Stomach smooth muscle (tissue), 2 donors: ENCODE measurements around the gene IQGAP1.
"Not testable (repeated sequence)": the region's sequence is repeated elsewhere in the genome, so short reads cannot be mapped to it uniquely, and the experiment has no call there.

Experiments
- H3K27ac ChIP-seq: one replicate; pipeline ENCODE4 v1.7.0; 2013; ENCODE audit warnings: mild to moderate bottlenecking, low read length, inconsistent platforms
- H3K27me3 ChIP-seq, 2 donors: one replicate each; pipeline ENCODE4 v1.7.0; 2013; ENCODE audit warnings: low read length in 2 of 2; ENCODE audit not compliant: insufficient read depth in 2 of 2, control insufficient read depth in 1 of 2
- H3K36me3 ChIP-seq, 2 donors: one replicate each; pipeline ENCODE4 v1.7.0; 2013; ENCODE audit warnings: low read length in 2 of 2; ENCODE audit not compliant: control insufficient read depth in 2 of 2, insufficient read depth in 2 of 2
- H3K4me1 ChIP-seq: one replicate; pipeline ENCODE4 v1.7.0; 2013; ENCODE audit warnings: low read length; ENCODE audit not compliant: control insufficient read depth, insufficient read depth
- H3K4me3 ChIP-seq, 2 donors: one replicate each; pipeline ENCODE4 v1.7.0; 2013; ENCODE audit warnings: low read length in 2 of 2
- H3K9ac ChIP-seq, 2 donors: one replicate each; pipeline ENCODE4 v1.7.0; 2013; ENCODE audit warnings: low read length in 2 of 2, mild to moderate bottlenecking in 1 of 2
- H3K9me3 ChIP-seq, 2 donors: one replicate each; pipeline ENCODE4 v1.7.0; 2013; ENCODE audit warnings: low read length in 2 of 2; ENCODE audit not compliant: control insufficient read depth in 2 of 2
- donor health status: healthy.
- donor health status: Pancreatic carcinoma.

The IQGAP1 gene

DNA sequence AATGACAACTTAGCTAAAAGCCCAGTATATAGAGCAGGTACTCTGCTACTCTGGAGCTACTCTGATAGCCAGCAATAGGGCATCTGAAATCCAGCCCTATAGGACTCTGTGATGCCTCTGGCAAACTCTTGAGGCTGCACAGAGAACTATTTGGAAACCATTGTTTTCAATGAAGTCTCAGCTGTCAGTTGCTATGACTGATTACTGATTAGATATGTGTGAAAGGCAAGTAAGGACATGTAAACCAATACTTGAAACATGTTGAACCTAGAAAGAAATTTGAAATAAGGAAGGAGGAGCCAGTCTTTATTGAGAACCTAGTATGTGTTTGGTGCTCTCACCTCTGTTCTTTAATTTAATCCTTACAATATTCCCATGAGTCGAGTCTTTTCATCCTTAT is 101.5 kb downstream of the IQGAP1 start:
- Histone ChIP-seq H3K9me3 (no peaks in the 10 kb centered on the region), H3K4me1 (no peaks in the 10 kb centered on the region), H3K4me3 (no peak overlapping the region), H3K27ac (no peak overlapping the region), H3K36me3 (peaks cover 68 to 76% of the 10 kb centered on the region in 2 donors), H3K9ac (no peak overlapping the region), H3K27me3 (no peaks in the 10 kb centered on the region)

DNA sequence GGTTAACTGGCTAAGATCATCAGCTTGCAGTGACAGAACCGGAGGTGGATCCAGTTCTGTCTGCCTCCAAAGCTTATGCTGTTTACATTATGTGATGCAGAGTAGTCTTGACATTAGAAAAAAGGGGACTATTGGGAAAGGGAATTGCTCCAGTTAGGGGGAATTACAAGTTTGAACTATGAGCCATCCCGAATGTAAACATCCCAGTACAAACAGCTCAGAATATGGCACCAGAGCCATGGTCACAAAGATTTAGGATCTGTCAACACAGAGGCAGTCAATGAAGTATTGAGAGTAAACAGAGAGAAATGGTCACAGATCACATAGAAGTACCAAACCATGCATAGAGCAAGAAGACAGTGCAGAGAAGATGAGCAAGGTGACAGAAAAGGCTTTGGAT is 101.9 kb downstream of the IQGAP1 start:
- no peak overlapping the region for H3K27ac ChIP-seq
- H3K27me3 ChIP-seq, result no peaks in the 10 kb centered on the region
- no peaks in the 10 kb centered on the region for H3K4me1 ChIP-seq
- H3K36me3 ChIP-seq, result peaks cover 68 to 71% of the 10 kb centered on the region in 2 donors
- H3K9me3 ChIP-seq, result no peaks in the 10 kb centered on the region
- no peak overlapping the region for H3K4me3 ChIP-seq
- no peak overlapping the region for H3K9ac ChIP-seq

DNA sequence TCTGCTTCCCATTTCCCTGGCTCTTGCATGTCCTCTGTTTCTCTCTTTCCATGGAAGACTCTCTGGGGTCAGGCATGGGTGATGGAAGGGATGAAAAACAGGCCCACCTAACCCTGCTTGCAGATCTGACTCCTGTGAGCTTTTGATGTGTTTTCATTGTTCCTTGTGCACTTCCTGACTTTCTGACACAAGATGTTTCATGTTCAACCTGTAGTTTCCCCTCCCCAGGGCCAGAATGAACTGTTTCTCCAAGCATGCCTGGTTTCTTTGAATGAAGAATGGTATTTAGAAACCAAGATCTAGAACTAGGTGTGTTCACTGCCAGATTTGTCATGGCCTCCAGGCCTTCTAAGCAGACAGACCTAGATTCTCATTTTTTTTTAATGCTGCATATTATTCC is 105.6 kb downstream of the IQGAP1 start:
- Histone ChIP-seq H3K9ac (no peak overlapping the region), H3K9me3 (no peaks in the 10 kb centered on the region), H3K4me3 (no peak overlapping the region), H3K27ac (no peak overlapping the region), H3K4me1 (no peaks in the 10 kb centered on the region), H3K27me3 (no peaks in the 10 kb centered on the region), H3K36me3 (peaks cover 56 to 60% of the 10 kb centered on the region in 2 donors)

DNA sequence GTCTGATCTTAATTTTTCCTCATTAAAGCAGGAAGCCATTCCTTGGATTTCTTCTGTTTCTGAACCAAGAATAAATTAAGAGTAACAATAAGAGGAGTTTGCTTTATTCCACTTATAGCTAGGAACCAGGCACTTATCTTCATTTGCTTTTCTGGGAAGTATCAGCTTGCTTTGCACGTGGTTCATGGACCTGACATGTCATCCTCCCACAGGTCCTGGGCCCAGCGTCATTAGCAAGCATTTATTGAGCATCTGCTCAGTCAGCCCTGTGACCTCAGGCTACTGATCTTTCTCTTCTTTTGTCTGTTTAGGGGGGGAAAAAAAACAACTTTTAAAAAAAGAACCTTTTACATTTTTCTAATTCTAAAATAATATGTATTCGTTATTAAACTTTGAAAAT is 107.0 kb downstream of the IQGAP1 start:
- peaks cover 60 to 62% of the 10 kb centered on the region in 2 donors for H3K36me3 ChIP-seq
- no peak overlapping the region for H3K4me3 ChIP-seq
- H3K27ac ChIP-seq, result no peak overlapping the region
- no peak overlapping the region for H3K9ac ChIP-seq
- no peaks in the 10 kb centered on the region for H3K27me3 ChIP-seq
- no peaks in the 10 kb centered on the region for H3K9me3 ChIP-seq
- H3K4me1 ChIP-seq, result no peaks in the 10 kb centered on the region

DNA sequence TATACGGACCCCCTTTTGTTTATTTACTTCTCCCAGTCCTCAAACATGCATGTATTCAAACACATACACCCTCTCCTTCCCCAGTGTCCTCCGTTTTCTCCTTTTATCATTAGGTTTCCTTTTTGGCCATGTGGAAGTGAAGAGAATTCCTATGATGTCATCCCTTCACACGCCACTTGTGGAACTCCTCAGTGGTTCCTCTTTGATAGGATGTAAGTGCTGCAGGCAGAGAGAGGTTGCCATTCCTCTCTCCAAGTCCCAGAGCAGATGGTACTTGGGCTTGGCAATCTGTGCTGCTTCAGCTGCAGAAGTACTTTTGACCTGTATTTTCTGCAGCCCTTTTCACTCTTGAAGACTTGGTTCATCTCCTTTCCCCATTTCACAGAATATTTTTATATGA is 108.7 kb downstream of the IQGAP1 start:
- Histone ChIP-seq H3K9ac (no peak overlapping the region), H3K27ac (no peak overlapping the region), H3K27me3 (no peaks in the 10 kb centered on the region), H3K9me3 (no peaks in the 10 kb centered on the region), H3K4me1 (no peaks in the 10 kb centered on the region), H3K36me3 (peaks cover 53 to 57% of the 10 kb centered on the region in 2 donors), H3K4me3 (no peak overlapping the region)

DNA sequence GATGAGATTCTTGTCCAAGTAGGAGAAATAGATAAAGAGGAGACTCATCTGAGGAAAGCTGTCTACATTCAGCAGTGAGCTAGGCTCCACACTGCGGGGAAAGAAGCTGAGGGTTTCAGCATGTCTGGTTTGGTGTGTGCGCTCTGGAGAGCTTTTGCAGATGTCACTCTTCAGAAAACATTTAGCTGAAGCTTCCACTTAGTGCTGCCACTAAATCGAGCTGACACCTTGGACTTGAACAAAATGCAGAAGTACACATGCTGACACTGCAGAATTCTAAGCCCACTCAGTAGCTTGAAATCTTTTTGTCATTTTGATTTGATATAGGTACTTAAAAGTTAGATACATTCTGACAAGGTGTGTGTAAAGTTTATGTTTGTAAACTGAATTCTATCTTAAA is 109.3 kb downstream of the IQGAP1 start:
- peaks cover 48 to 59% of the 10 kb centered on the region in 2 donors for H3K36me3 ChIP-seq
- no peaks in the 10 kb centered on the region for H3K4me1 ChIP-seq
- H3K9ac ChIP-seq, result no peak overlapping the region
- no peak overlapping the region for H3K27ac ChIP-seq
- H3K9me3 ChIP-seq, result no peaks in the 10 kb centered on the region
- H3K4me3 ChIP-seq, result no peak overlapping the region
- H3K27me3 ChIP-seq, result no peaks in the 10 kb centered on the region

DNA sequence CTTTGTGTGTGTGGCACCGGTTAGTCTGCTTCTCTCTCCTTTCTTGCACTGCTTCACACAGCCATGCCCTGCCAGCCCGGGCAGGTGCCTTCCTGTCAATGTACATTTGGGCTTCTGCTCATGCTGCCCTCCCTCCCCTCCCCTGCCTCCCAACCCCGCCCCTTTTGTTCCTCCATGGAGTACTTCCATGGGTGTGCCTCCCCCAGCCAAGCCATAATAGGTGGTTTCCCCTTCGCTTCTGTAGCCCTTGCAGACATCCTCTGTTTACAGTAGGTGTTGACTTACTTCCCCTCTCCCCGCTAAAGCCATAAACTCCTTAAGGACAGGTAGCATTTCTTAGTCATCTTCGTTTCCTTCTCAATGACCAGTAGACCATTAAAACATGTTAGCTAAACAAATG is 109.9 kb downstream of the IQGAP1 start:
- peaks cover 45 to 55% of the 10 kb centered on the region in 2 donors for H3K36me3 ChIP-seq
- H3K4me1 ChIP-seq, result no peaks in the 10 kb centered on the region
- no peak overlapping the region for H3K27ac ChIP-seq
- H3K27me3 ChIP-seq, result no peaks in the 10 kb centered on the region
- no peaks in the 10 kb centered on the region for H3K9me3 ChIP-seq
- no peak overlapping the region for H3K4me3 ChIP-seq
- no peak overlapping the region for H3K9ac ChIP-seq

DNA sequence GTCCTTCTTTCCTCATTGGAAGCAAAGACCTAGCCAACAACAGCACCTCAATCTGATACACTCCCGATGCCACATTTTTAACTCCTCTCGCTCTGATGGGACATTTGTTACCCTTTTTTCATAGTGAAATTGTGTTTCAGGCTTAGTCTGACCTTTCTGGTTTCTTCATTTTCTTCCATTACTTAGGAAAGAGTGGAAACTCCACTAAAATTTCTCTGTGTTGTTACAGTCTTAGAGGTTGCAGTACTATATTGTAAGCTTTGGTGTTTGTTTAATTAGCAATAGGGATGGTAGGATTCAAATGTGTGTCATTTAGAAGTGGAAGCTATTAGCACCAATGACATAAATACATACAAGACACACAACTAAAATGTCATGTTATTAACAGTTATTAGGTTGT is 112.1 kb downstream of the IQGAP1 start:
- Histone ChIP-seq H3K4me1 (no peaks in the 10 kb centered on the region), H3K9me3 (no peaks in the 10 kb centered on the region), H3K4me3 (no peak overlapping the region), H3K27ac (no peak overlapping the region), H3K36me3 (peaks cover 30 to 35% of the 10 kb centered on the region in 2 donors), H3K27me3 (no peaks in the 10 kb centered on the region), H3K9ac (no peak overlapping the region)

DNA sequence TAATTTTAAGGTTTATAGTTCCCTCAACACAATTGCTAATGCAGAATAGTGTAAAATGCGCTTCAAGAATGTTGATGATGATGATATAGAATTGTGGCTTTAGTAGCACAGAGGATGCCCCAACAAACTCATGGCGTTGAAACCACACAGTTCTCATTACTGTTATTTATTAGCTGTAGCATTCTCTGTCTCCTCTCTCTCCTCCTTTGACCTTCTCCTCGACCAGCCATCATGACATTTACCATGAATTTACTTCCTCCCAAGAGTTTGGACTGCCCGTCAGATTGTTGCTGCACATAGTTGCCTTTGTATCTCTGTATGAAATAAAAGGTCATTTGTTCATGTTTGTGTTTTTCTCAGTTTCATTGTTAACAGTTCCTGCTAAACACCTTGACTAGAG is 113.9 kb downstream of the IQGAP1 start:
- Histone ChIP-seq H3K9ac (no peak overlapping the region), H3K27ac (no peak overlapping the region), H3K36me3 (peaks cover 26 to 32% of the 10 kb centered on the region in 2 donors), H3K9me3 (no peaks in the 10 kb centered on the region), H3K27me3 (no peaks in the 10 kb centered on the region), H3K4me1 (no peaks in the 10 kb centered on the region), H3K4me3 (no peak overlapping the region)

DNA sequence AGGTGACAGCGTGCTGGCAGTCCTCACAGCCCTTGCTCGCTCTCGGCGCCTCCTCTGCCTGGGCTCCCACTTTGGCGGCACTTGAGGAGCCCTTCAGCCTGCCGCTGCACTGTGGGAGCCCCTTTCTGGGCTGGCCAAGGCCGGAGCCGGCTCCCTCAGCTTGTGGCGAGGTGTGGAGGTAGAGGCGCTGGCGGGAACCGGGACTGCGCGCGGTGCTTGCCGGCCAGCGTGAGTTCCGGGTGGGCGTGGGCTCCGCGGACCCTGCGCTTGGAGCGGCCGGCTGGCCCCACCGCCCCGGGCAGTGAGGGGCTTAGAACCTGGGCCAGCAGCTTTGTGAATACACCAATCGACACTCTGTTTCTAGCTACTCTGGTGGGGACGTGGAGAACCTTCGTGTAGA is 122.7 kb downstream of the IQGAP1 start:
- H3K27ac ChIP-seq, H3K4me3 ChIP-seq, H3K9me3 ChIP-seq, H3K36me3 ChIP-seq, H3K27me3 ChIP-seq, H3K4me1 ChIP-seq, H3K9ac ChIP-seq: not testable (repeated sequence)

DNA sequence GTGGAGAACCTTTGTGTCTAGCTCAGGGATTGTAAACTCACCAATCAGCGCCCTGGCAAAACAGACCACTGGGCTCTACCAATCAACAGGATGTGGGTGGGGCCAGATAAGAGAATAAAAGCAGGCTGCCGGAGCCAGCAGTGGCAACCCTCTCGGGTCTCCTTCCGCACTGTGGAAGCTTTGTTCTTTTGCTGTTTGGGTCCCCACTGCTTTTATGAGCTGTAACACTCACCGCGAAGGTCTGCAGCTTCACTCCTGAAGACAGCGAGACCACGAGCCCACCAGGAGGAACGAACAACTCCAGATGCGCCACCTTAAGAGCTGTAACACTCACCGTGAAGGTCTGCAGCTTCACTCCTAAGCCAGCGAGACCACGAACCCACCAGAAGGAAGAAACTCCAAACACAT is 123.2 kb downstream of the IQGAP1 start:
- not testable (repeated sequence) for H3K9me3 ChIP-seq, H3K4me3 ChIP-seq, H3K4me1 ChIP-seq, H3K27me3 ChIP-seq, H3K9ac ChIP-seq, H3K27ac ChIP-seq, H3K36me3 ChIP-seq

DNA sequence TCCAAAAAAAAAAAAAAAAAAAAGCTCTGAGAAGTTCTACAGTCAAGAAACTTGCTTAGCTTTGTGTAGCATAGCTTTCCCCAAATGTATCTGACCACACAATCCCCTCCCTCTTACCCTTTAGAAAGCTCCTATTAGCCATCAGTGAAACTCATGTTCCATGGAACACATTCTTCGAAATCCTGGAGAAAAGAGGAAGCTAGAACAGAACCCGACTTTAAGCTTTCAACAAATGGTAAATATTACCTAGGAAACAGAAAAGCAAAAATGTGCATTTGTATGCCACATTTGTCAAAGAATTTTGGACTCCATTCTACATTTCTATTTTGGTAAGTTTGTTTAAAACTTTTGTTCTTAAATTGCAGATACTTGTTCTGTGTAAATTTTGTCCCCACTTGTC is 124.2 kb downstream of the IQGAP1 start:
- Histone ChIP-seq H3K27me3 (no peaks in the 10 kb centered on the region), H3K9ac (no peak overlapping the region), H3K9me3 (no peaks in the 10 kb centered on the region), H3K27ac (no peak overlapping the region), H3K36me3 (no peaks in the 10 kb centered on the region), H3K4me1 (no peaks in the 10 kb centered on the region), H3K4me3 (no peak overlapping the region)
